T-helper 17 cell (primary cell): Measurements from ENCODE around the gene LYSMD2. TPM values are rescaled to one million over a fixed set of nuclear protein-coding genes. Genes with fewer than 3 reads are reported as not detected.
A peak's percentile ranks its signal among the peaks of the same experiment; 100 is the strongest.
"Not testable (repeated sequence)": the region's sequence is repeated elsewhere in the genome, so short reads cannot be mapped to it uniquely, and the experiment has no call there.

Source experiments
- ATAC-seq: fragments of 150-1000 bp; cut with Tn5 transposase; 2 replicates; pipeline ENCODE4 v1.10.0; 2021; ENCODE audit warnings: mild to moderate bottlenecking, moderate library complexity
- DNase-seq, 3 donors: peaks; one replicate each; pipeline versions ENCODE4 v3.0.0 to v3.0.0-alpha.2; 2020 to 2021
- H3K9me3 ChIP-seq: one replicate; pipeline ENCODE4 v1.7.0; 2013; ENCODE audit warnings: low read length, mild to moderate bottlenecking; ENCODE audit not compliant: control insufficient read depth, poor library complexity, severe bottlenecking
- H3K27ac Mint-ChIP-seq: one replicate; pipeline ENCODE4 v1.8.0; 2022; ENCODE audit warnings: mild to moderate bottlenecking, moderate library complexity, mixed read lengths
- H3K27me3 Mint-ChIP-seq: one replicate; pipeline ENCODE4 v1.8.0; 2022; ENCODE audit warnings: mixed read lengths
- H3K36me3 Mint-ChIP-seq: one replicate; pipeline ENCODE4 v1.8.0; 2022; ENCODE audit warnings: low read depth, mixed read lengths
- H3K4me1 Mint-ChIP-seq: one replicate; pipeline ENCODE4 v1.8.0; 2022; ENCODE audit warnings: mild to moderate bottlenecking, mixed read lengths
- H3K4me3 Mint-ChIP-seq: one replicate; pipeline ENCODE4 v1.8.0; 2022; ENCODE audit warnings: mild to moderate bottlenecking, moderate library complexity, mixed read lengths
- total RNA-seq, 4 donors: library from RNA in 2 of 4; stranded (reverse) in 2 of 4; gene quantifications; one replicate each; pipeline ENCODE4 v1.2.3 and lab custom pipeline; 2022 to 2026

Gene LYSMD2, protein sequence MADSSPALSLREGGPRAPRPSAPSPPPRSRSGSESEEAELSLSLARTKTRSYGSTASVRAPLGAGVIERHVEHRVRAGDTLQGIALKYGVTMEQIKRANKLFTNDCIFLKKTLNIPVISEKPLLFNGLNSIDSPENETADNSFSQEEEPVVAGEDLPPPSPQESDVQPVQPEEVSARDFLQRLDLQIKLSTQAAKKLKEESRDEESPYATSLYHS
- 10 to 100 TPM; 17.6 to 21.8 TPM for total RNA-seq
- total RNA-seq (lab: John Stamatoyannopoulos, UW) = 18.4 to 41.7 reads per million in 2 donors

DNA sequence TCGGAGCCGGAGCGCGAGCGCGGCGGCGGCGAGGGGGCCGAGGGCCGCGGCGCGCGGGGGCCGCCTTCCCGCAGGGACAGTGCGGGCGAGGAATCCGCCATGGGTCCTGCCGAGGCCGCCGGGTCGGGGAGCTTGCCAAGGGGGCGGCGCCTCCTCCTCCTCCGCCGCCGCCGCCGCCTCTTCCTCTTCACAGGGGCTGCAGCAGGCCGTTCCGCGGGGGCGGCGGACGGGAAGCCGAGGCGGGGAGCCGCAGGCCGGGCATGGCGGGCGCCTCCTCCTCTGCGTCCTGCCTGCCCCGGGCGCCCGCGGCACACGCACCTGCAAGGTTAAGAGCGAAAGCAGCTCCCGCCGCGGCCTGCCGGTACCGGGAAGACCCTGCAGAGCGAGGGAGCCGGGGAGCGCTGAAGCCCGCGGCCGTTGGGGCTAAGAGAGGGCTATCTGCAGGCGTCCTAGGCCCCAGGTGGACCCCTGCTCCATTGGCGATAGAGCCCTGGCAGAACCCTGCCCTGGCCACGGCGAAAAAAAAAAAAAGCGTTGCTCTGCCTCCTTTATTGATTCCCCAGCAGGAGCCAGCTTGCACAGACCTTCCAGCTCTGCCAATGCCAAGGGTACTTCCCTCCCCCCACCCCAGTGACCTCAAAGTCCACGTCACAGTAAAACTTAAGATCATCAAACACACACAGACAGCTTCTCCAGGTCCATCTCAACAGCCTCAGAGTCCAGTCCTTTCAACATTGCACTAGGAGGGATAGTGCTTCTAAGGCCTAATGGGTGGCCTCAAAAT is at the start of gene LYSMD2:
LYSMD2 (minus strand) TSS at position 134 of the 784 bp plus-strand sequence; CDS start at position 101, 33 bp downstream.
- H3K9me3 ChIP-seq = no peaks in the 10 kb centered on the region
- peak; percentile 61 for ATAC-seq
- Mint-ChIP-seq H3K27ac (peak within 1 kb of the TSS; percentile 100), H3K4me3 (peak within 1 kb of the TSS; percentile 94), H3K36me3 (peaks cover 7% of the 10 kb centered on the region), H3K4me1 (peaks cover 46% of the 10 kb centered on the region), H3K27me3 (no peaks in the 10 kb centered on the region)
- DNase-seq = peak; percentile 46 to 63 (median 58)

DNA sequence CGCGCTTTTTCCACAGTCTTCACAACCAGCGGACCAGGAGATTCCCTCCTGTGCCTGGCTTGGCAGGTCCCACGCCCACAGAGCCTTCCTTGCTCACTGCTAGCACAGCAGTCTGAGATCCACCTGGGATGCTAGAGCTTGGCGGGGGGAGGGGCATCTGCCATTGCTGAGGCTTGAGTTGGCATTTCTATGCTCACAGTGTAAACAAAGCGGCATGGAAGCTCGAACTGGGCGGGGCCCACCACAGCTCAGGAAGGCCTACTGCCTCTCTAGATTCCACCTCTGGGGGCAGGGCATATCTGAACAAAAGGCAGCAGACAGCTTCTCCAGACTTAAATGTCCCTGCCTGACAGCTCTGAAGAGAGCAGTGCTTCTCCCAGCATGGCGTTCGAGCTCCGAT is 49.7 kb upstream of the LYSMD2 start:
- H3K27ac Mint-ChIP-seq, H3K9me3 ChIP-seq, DNase-seq, H3K4me3 Mint-ChIP-seq, H3K4me1 Mint-ChIP-seq, H3K27me3 Mint-ChIP-seq, H3K36me3 Mint-ChIP-seq, ATAC-seq: not testable (repeated sequence)

DNA sequence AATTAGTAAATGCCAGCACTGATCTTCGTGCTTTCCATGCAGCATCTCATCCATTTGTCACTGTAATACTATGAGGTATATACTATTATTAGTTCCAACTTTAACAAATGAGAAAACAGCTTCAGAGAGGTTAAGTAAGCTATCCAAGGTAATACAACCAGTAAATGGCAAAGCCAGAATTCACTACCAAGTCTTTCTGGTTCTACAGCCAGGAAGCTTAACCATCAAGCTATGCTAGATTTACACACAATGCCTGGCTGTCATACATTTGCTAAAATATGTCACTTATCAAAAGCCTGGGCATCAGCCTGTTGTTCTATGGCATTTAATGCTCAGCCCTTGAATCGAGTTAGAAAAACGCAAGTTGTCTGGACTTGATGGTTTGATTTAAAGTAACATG is 46.5 kb upstream of the LYSMD2 start:
- no peak for DNase-seq
- H3K9me3 ChIP-seq = no peaks in the 10 kb centered on the region
- Mint-ChIP-seq H3K27me3 (no peaks in the 10 kb centered on the region), H3K27ac (no peak overlapping the region), H3K4me3 (no peak overlapping the region), H3K36me3 (peaks cover 2% of the 10 kb centered on the region), H3K4me1 (no peaks in the 10 kb centered on the region)
- no peak for ATAC-seq

DNA sequence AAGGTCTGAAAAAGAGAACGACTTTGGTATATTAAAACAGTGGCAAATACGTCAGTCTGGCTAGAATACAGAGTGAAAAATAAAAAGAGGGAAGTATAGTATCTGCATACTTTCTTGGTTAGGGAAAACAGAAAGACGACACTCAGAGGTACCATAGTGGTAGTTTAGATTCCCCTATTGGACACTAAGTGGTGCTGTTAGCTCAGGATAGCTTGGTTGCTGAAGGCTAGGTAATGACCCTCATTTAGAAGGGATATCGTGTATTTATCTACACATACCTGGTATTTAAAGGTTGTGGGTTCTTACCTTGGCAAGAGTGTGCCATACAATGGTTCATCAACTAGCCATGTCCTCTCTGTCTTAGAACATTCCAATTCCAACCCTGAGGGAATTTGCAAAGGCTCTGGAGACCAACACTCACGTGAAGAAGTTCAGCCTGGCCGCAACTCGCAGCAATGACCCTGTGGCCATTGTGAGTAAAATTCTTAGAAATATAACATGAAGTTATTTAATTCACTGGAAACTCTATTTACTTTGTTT is 45.0 kb upstream of the LYSMD2 start:
- no peaks in the 10 kb centered on the region for H3K4me1 Mint-ChIP-seq
- peaks cover 2% of the 10 kb centered on the region for H3K36me3 Mint-ChIP-seq
- no peak overlapping the region for H3K27ac Mint-ChIP-seq

DNA sequence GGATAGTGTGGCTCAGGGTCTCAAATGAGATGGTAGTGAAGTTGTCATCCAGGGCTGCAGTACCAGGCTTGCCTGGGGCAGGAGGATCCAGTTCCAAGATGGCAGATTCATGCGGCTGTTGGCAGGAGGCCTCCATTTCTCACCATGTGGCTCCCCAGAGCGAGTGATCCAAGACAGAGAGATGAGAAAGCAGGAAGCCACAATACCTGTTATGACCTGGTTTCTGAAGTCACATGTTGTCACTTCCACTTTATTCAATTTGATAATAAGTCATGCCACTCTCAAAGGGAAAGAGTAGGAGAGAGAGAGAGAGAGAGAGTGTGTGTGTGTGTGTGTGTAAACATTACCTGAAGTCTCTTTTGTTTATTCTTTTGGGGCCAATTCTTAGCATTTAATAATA is 44.1 kb upstream of the LYSMD2 start:
- H3K4me3 Mint-ChIP-seq = no peak overlapping the region
- H3K36me3 Mint-ChIP-seq = peaks cover 2% of the 10 kb centered on the region
- no peak for ATAC-seq
- H3K27me3 Mint-ChIP-seq = no peaks in the 10 kb centered on the region
- H3K9me3 ChIP-seq = no peaks in the 10 kb centered on the region
- H3K27ac Mint-ChIP-seq = no peak overlapping the region
- DNase-seq = no peak
- H3K4me1 Mint-ChIP-seq = no peaks in the 10 kb centered on the region

More for the DNA sequence above, 45.0 kb upstream of the LYSMD2 start:
- DNase-seq (no peak), ATAC-seq (no peak)
- H3K4me3 Mint-ChIP-seq = no peak overlapping the region
- no peaks in the 10 kb centered on the region for H3K9me3 ChIP-seq
- no peaks in the 10 kb centered on the region for H3K27me3 Mint-ChIP-seq

DNA sequence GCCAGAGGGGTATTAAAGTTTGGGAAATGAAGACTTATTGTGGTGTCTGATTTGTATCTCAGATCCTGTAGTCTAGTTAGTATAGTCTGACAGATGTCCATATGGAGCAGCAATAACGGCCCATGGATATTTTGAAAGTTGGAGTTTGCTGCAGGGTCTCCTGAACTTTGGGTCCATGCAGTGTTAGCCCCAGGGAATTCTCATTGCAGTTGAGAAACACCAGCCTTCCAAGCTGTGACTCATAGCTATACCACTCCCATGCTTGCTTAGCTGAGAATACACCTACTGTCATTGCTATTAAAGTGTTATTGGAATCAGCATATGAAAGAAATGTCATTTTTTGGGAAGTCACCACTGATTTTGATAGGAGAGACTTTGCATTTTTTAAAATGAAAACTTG is 43.2 kb upstream of the LYSMD2 start:
- peaks cover 4% of the 10 kb centered on the region for H3K4me1 Mint-ChIP-seq
- DNase-seq (no peak), ATAC-seq (no peak)
- H3K9me3 ChIP-seq = no peaks in the 10 kb centered on the region
- peaks cover 2% of the 10 kb centered on the region for H3K36me3 Mint-ChIP-seq
- no peak overlapping the region for H3K4me3 Mint-ChIP-seq
- H3K27me3 Mint-ChIP-seq = no peaks in the 10 kb centered on the region
- no peak overlapping the region for H3K27ac Mint-ChIP-seq

DNA sequence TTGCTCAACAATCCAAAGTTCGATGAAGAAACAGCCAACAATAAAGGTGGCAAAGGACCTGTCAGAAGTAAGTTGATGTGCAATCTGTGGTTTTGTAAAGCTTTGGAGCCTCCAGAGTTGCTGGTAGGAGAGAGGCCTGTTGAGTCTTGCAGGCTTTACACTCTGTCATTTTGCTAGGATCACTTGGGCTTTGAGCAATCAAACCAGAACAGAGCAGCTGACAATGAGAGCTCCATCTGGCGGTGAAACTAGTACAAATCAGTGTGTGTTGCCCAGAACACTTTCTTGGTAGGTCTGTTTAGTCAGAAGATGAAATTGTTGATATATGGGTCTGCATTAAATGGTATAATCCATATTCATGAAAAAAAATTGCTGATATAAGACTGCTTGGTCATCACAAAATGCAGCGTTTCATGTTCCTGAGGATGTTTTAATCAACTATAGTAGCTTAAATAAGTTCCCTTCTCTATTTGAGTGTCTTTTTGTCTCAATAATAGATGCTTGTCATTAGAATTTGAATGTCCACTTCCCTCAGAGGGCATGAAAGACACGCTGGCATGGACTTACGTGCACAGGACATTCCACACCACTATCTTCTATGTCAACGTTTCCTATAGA is 39.6 kb upstream of the LYSMD2 start:
- Mint-ChIP-seq H3K36me3 (peaks cover under 1% of the 10 kb centered on the region), H3K27me3 (no peaks in the 10 kb centered on the region), H3K4me1 (peaks cover 6% of the 10 kb centered on the region), H3K27ac (no peak overlapping the region), H3K4me3 (no peak overlapping the region)
- no peaks in the 10 kb centered on the region for H3K9me3 ChIP-seq
- peak; percentile 83 for ATAC-seq
- DNase-seq = peak in 2 of 3 donors; percentile 26 to 55

GRCh38 chr15:51775967-51776816 is 38.7 kb upstream of the LYSMD2 start:
- peaks cover 8% of the 10 kb centered on the region for H3K4me1 Mint-ChIP-seq
- no peak overlapping the region for H3K4me3 Mint-ChIP-seq
- no peak overlapping the region for H3K27ac Mint-ChIP-seq
- peak; percentile 78 for ATAC-seq
- H3K36me3 Mint-ChIP-seq = peaks cover 3% of the 10 kb centered on the region
- DNase-seq = peak in 2 of 3 donors; percentile 19 to 37
- H3K9me3 ChIP-seq = no peaks in the 10 kb centered on the region
- H3K27me3 Mint-ChIP-seq = no peaks in the 10 kb centered on the region

DNA sequence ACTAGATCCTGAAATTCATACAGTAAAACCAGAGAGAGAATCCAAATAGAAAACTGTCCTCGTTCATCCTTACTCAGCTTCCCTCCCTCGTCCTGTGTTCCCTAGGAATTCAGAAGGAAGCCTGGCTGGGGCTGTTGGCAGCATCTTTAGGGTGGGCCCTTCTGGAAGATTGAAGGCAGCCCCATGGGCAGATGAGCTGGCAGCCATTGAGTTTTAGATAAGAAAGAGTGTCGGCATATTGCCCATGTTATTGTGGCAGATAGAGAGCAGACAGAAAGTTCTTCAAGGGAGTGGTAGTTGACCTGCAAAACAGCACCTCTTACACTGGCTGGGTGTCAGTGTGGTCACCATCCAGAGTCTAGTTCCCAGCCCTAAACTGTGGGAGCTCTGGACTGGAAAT is 37.5 kb upstream of the LYSMD2 start:
- peaks cover 10% of the 10 kb centered on the region for H3K36me3 Mint-ChIP-seq
- H3K27me3 Mint-ChIP-seq = no peaks in the 10 kb centered on the region
- peaks cover 15% of the 10 kb centered on the region for H3K4me1 Mint-ChIP-seq
- no peak for ATAC-seq
- H3K4me3 Mint-ChIP-seq = no peak overlapping the region
- DNase-seq = no peak
- H3K9me3 ChIP-seq = no peaks in the 10 kb centered on the region
- no peak overlapping the region for H3K27ac Mint-ChIP-seq

DNA sequence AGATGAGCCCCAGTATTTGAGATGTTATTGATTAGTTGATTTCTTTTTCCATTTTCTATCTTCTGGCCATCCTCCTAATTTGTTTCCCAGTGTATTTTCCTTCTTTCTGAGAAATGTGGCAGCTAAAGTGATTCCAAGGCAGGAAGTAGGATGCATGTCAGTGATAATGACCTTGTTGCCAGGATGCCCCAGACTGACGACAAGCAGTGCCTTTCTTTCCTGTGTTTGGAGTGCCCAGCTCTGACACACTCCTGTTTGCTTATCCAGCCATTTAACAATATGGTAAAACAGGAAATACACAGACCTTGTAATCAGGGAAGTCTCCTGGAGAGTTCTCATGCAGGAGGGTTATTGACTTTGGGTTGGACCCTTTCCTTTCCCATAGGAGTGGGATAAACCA is 34.3 kb upstream of the LYSMD2 start:
- no peaks in the 10 kb centered on the region for H3K27me3 Mint-ChIP-seq
- DNase-seq (no peak), ATAC-seq (no peak)
- no peak overlapping the region for H3K4me3 Mint-ChIP-seq
- H3K4me1 Mint-ChIP-seq = peaks cover 22% of the 10 kb centered on the region
- H3K36me3 Mint-ChIP-seq = peaks cover 14% of the 10 kb centered on the region
- peak overlapping the region; percentile 29 for H3K27ac Mint-ChIP-seq
- H3K9me3 ChIP-seq = no peaks in the 10 kb centered on the region

- Mint-ChIP-seq H3K27me3 (no peaks in the 10 kb centered on the region), H3K4me1 (peaks cover 18% of the 10 kb centered on the region), H3K4me3 (no peak overlapping the region), H3K27ac (no peak overlapping the region), H3K36me3 (peaks cover 16% of the 10 kb centered on the region)
- H3K9me3 ChIP-seq = no peaks in the 10 kb centered on the region
- DNase-seq (no peak), ATAC-seq (no peak)
These were observed 33.4 kb upstream of the LYSMD2 start for GRCh38 chr15:51770902-51771301.

GRCh38 chr15:51768018-51768417 is 30.6 kb upstream of the LYSMD2 start:
- DNase-seq (no peak), ATAC-seq (peak; percentile 48)
- H3K4me3 Mint-ChIP-seq = no peak overlapping the region
- H3K9me3 ChIP-seq = no peaks in the 10 kb centered on the region
- peaks cover 30% of the 10 kb centered on the region for H3K4me1 Mint-ChIP-seq
- peak overlapping the region; percentile 41 for H3K27ac Mint-ChIP-seq
- no peaks in the 10 kb centered on the region for H3K27me3 Mint-ChIP-seq
- peaks cover 18% of the 10 kb centered on the region for H3K36me3 Mint-ChIP-seq
